Left lobe of liver (tissue), 2 donors: ENCODE data around the gene JAKMIP1. TPM values are rescaled to one million over a fixed set of nuclear protein-coding genes. Genes with fewer than 3 reads are reported as not detected.
"Not testable (repeated sequence)": the region's sequence is repeated elsewhere in the genome, so short reads cannot be mapped to it uniquely, and the experiment has no call there.

Experiments
- ATAC-seq: fragments of 200-7000 bp; cut with Tn5 transposase; one replicate; pipeline ENCODE4 v1.9.1; 2020; ENCODE audit warnings: mild to moderate bottlenecking, moderate library complexity
- DNase-seq: peaks from one replicate; pipeline ENCODE4 v3.0.0-alpha.2; 2020; ENCODE audit warnings: low spot score
- total RNA-seq: library from RNA; stranded (reverse); gene quantifications from one replicate; pipeline ENCODE4 v1.2.1, GENCODE V29; 2021
- donor health status: DM: no; HTN: no; CAD: no; lungs with moderate emphysema.
- donor health status: DM: no; HTN: yes; CAD: no.

Gene JAKMIP1
- total RNA-seq, 1 donor from 2014 or later, result not detected

DNA sequence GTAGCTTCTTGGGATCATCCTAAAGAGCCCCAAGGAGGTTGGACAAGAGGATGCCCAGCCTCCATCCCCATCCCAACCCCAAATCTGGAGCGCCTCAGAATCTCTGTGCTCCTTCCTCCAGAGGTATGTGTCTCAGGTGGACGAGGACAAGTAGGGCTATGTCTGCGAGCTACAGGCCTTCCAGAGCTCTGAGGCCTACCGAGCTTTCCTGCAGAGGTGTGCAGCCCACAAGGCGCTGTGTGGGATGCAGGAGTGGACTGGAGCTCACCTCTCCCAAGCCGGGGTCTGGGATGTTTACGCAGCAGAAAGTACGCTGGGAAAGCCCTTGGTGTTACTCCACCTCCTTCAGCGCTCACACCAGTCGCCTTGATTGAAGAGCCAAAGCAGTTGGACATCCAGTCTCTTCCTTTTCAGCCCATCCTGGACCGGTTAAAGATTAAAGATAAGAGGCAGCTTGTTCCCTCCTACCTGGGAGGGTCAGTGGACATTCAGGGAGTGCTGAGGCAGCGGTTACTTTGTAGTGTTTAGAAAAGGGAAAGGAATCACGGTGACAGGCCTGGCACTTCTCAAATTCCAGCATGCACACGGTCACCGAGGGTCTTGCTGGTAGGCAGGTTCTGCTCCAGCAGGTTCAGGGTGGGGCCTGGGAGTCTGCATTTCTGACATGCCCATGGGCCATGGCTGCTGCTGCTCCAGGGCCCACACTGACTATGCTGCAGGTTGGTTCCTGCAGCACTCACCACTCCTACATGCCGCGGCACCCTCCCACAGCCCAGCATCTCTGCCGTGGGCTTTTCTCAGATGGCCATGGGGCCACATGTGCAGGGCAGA is 29.5 kb upstream of the JAKMIP1 start:
- no peak for ATAC-seq
- no peak for DNase-seq

DNA sequence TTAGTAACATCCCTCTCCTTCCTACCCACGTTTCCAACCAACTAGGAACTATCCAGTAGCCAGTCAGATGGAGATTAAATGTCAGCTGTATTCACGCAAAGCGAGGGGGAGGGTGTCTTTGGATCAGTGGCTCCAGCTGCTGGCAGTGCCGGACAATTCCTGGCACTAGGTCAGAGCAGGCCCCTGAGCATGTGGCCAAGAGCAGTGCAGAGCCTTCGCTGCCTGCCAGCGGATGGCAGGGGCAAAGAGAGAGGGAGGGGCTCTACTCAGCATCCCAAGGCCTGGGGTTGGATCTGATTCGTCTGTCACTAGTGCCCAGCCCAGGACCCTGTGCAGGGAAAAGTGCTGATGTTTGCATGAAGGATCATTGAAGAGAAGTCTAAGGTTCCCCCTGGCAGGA is 28.7 kb upstream of the JAKMIP1 start:
- DNase-seq (no peak), ATAC-seq (no peak)

DNA sequence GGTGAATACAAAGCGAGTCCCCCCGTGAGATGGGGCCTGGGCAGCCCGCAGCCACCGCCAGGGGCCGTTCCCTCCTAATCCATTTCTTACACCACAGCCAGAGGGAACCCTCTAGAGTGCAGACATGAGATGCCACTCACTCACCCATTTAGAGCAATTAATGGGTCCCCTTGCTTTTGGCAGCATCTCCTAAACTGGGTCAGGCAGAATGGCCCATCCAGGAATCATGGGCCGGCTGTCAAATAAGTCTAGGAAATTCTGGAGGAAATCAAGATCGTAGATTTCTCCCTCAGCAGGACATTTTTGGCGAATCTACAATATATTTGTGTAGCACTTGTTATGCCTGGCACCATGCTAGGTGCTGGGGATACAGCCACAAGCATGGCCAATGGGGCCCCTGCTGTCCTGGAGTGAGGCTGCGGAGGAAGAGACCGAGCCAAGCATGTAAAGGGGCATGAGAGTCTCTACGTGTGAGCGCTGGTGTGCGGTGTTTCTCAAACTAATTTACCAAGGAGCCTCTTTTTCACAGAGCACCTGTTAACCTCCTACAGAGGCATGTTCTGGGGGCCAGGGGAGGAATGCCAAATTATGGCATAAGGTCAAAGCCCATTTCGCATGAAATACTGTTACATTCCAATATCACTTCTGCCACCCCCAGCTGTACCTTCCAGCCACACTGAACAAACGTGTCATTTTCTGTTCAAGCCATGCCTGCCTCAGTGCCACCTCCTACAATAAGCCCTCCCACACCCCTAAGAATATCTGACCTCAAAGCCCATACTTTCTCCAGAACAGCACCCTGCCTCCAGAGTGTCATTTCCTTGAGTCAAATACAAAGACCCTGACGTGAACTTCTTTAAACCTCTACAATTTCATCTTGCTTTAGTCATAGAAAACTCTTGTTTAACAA is 28.1 kb upstream of the JAKMIP1 start:
- no peak for ATAC-seq
- DNase-seq, result peak; percentile 12

DNA sequence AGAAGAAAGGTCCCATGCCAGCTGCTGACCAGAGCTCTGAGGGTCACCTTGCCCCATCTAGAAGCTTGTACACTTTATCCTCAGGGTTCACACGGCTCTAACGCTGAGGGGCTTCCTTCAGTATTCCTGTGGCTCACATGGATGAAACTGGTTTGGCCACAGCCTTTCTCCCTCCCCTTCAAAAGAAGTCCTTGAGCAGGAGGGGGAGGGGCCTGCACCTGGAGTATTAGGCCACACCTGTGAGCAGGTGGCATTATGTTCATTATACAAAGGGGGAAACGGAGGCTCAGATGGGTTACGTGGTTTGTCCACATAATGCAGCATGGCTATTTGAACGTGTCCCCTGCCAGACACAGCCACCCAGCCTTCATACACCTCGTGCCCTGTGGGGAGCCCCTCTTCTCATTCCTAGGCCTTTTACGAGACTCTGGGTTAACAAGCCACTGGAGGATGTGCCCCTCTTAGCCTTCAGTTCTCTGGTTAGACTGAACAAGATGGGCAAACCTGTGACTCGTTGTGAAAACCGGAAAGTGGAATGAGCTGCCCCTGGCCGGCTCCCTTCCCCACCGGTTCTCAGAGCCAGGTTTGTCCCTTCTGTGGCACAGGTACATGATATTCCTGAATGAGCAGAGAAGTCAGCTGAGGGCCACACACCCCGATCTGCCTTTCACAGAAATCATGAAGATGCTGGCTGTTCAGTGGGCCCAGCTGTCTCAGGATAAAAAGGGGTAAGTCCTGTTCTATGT is 27.2 kb upstream of the JAKMIP1 start:
- peak; percentile 12 for DNase-seq
- no peak for ATAC-seq

DNA sequence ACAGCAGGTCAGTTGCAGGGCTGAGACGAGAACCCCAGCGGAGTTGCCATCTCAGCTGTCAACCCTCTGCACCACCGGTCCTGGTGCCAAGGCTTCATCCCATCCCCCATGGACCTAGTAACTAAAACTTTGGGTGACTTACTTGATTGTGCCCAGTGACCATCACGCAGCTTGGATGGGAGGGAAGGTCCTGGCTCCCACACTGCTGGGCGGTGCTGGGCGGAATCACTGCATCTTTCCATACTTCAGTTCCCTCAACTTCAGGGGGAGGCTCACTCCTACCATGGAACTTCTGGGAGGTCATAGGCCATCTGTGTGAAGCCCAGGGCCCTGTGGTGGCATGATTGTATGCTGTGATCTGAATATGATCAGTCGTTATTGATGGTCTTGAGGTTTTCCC is 26.2 kb upstream of the JAKMIP1 start:
- ATAC-seq, result no peak
- no peak for DNase-seq

DNA sequence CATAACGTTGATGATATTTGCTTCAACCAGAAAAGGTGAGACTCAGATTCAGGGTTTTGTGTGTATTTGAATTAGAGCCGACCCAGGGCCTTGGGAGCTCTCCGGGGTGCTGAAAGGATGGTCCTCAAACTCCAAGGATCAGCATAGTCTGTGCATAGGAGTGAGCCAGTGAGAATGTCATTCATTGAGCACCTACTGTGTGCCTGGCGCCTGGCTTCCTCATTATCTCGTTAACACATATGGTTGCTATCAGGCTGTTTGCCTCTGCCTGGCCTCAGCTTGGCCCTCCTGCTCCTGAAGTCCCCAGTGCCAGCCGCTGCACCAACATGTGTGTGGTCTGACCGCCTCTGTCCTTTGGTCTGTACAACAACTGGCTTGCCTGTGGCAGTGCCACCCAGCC is 25.1 kb upstream of the JAKMIP1 start:
- DNase-seq (no peak), ATAC-seq (peak; percentile 52)

DNA sequence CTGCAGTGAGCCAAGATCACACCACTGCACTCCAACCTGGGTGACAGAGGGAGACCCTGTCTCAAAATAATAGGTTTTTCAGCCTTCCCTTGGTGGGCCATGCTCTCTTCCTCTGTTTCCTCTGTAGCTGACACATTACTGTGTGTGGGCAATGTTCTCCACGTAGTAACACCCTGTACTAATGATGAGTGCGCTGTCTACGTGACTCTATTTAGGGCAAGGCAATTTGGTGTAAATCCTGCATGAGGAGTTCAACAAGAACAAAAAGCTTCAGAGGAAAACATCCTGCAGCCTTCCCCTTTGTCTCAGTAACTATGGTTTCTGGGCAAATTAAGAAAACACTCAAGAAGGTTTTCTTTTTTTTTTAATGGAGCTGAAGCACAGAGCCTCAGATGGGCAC is 24.4 kb upstream of the JAKMIP1 start:
- ATAC-seq, result no peak
- no peak for DNase-seq

DNA sequence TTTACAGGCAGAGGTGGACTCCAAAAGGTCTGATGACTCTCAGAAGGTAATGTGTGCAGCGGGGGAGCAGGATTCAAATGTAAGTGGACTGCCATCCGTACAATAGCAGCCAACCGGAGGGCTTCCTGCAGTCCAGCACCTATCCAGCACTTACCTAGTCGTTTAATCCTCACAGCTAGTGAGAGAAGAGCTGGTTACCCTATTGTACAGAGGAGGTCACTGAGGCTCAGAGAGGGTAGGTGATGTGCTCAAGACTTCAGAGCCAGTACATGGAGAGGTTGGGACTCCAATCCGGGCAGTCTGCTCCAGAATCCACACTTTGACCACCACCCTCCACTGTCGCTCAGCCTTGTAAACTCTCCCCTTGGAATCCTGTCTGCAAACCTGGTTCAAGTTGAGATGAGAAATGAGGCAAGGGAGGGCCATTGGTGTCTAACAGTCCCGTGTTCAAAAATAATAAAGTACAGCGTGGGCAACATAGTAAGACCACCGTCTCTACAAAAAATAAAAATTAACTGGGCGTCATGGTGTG is 22.5 kb upstream of the JAKMIP1 start:
- DNase-seq (no peak), ATAC-seq (no peak)

DNA sequence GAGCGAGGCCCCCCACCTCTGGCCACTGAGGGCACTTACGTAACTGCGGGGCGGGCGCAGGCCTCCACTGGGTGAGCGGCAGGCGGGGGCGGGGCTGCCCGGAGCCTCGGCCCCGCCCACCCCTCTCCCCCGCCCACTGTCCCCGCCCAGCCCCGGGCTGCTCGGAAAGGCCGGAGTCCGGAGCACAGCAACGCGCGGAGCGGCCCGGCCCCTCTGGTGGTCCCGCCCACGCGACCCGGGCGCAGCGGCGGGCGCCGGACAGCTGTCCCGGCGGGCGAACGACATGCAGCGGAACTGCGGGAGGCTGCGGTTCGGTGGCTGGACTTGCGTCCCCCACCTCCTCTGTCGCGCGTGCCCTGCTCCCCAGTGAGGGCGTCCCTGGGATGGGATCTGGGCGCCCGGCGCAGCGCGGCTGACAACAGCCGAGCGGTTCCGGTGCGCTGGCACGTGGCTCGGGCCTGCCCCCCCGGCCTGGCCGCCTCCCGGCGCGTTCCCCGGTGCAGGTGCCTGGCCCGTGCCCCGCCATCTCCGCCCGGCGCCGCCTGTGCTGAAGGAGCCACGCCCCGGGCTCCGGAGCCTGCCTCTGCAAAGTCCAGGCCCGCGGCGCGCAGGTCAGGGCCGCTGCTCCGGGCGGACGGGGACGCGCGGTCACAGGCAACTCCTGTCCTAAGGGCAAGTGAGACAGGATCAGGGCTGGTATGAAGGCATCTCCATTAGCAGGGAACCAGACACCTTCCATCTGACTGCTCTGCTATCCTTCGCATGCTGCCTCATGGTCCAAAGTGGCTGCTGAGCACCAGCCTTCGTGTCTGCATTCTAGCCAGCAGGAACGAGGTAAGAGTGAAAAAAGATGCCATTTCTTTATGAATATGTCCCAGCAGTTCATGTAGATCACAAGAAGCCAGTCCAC is 21.8 kb upstream of the JAKMIP1 start:
- ATAC-seq (peak; percentile 62), DNase-seq (no peak)

DNA sequence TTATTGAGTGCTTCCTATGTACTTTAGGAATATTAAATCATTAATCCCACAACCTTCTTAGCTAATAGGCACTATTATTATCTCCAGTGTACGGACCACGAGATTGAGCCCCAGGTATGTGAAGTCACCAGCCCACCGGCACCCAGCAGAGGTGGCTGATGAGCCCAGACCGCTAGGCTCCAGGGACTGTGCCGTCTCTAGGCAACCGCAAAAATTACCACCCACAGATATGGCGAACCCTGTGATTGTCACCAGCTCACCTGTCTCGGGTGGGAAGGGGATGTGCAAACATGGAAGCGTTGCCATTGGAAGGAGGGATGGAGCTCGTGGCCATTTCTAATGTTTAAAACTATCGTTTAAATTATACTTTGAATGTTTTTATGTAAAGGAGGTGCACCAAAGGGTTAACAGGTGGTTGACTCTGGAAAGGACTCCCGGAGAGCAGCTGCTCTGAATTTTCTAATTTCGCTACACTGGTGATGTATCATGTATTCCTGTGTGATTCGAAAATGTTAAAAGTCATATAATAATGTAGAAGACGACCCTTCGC is 21.0 kb upstream of the JAKMIP1 start:
- DNase-seq (no peak), ATAC-seq (no peak)

DNA sequence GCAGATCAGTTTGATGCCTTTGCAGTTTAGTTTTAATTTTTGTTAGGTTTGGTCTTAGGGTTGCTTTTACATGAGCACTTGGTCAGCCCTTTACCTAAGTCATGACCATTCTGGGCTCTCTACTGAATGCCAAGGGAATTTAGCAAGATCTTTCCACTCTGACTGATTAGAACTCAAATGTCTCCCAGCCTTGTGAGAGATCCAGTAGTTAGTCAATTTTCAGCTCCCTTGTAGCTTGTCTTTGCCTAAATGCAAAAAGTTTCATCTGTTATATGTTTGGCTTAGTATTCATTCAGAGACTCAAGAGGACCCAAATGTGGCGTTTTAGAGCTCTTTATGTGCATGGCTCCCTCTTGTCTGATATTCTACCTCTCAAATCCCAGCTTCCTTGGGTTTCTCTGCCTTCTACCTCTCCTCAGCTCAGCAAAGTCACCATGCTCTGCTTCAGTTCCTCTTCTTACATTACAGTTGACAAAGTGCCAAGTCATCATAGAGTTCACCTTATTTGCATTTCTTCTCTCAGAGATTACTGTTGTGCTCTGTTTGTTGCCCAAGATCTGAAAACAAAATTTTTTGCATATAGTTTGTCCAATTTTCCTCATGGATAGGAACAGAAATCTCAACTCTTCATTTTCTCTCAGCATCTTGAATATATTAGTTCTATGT is 17.5 kb upstream of the JAKMIP1 start:
- no peak for ATAC-seq

DNA sequence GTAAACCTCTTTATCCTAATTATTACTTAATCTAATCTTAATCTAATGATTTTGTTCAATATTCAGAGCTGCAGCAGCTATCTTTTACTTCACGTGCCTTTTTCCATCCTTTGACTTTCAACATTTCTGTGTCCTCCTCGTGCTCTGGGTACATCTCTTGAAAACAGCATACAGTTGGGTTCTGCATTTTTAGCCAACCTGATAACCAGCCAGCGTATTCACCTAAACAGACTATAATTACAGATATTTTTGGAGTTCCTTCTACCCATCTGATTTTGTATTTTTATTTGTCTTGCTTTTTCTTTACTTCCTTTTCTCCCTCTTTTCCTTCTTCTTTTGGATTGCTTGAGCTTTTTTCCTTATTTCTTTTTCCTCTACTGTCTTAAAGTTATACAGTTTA is 16.2 kb upstream of the JAKMIP1 start:
- ATAC-seq, result no peak

More for the DNA sequence above, 17.5 kb upstream of the JAKMIP1 start:
- DNase-seq, result no peak

DNA sequence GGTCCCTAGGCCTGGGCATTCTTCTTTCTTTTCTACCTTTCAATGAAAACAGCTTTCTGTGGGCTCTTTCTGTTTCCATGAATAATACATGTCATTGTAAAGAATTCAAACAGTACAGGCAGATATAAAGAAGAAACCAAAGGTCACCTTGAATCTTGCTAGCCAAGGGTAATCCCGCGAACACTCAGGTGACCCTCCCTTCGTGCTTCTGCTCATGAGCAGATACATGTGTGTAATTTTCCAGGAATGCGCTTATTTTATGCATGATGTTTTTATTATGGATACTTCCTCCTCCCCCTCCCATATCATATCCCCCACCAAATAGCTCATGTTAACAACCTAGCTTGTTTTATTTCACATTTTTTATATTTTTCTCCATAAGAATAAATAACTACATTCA is 9.6 kb upstream of the JAKMIP1 start:
- ATAC-seq (no peak), DNase-seq (no peak)

More for the DNA sequence above, 16.2 kb upstream of the JAKMIP1 start:
- no peak for DNase-seq

DNA sequence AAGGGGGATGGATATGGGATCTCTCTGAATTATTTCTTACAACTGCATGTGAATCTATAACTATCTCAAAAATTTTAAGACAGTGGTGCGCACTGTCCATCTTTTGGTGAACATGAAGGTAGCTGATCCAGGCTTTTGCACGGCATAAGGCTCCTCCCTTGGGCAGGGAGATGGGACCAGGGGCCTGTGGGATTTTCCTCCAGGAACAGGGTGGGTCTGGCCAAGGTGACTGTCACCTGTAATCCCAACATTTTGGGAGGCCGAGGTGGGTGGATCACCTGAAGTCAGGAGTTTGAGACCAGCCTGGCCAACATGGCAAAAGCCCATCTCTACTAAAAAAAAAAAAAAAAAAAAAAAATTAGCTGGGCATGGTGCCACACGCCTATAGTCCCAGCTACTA is 8.9 kb upstream of the JAKMIP1 start:
- not testable (repeated sequence) for ATAC-seq, DNase-seq

DNA sequence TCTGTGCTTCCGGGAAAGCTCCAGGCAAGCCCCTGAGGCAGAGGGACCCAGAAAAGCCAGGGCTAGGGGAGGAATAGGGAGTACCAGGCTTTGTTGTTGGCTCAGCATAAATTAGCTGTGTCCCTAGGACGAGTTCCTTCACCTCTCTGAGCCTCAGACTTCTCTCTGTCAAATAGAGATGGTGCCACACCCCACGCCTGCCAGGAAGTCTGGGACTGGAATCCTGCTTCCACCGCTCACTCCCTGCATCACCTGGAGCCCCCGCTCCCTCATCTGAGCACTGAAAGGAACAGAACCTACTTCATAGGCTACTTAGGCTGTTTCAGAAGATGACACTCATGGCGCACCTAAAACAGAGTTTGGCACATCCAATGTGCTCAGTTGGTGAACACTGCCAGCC is 8.1 kb upstream of the JAKMIP1 start:
- ATAC-seq, result no peak

DNA sequence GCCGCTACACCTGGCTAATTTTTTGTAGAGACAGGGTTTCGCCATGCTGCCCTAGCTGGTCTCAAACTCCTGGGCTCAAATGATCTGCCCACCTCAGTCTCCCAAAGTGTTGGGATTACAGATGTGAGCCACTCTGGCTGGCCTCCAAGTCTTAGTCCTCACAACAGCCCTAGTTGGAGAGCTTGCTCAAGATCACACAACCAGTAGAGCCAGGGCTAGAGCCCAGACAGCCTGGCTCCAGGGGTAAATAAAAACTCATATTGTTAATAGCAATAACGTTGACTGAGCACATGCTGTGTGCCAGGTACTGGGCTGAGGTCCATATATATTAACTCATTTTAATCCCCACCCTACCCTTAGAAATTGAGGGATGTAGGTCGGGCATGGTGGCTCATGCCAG is 7.3 kb upstream of the JAKMIP1 start:
- no peak for ATAC-seq
- DNase-seq, result no peak

More for the DNA sequence above, 8.1 kb upstream of the JAKMIP1 start:
- no peak for DNase-seq

DNA sequence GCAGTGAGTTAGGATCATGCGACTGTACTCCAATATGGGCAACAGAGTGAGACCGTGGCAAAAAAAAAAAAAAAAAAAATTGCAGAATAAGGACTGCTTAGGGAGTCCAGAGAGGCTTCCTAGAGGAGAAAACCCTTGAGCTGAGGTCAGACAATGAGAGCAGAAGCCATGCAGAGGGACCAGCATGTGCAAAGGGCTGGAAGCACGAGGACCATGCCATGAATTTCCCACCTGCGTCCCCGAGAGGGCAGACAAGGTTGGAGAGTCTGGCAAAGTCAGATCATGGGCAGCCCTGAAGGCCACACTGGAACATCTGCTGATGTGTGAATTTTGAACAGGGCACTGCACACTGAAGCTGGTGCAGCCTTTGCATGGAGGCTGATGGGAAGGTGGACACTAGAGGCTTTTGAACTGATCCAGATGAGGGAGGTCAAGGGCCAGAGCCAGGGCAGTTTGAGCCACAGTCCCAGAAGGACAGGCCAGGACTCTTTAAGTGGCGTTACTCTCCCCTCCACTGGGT is 6.5 kb upstream of the JAKMIP1 start:
- DNase-seq (no peak), ATAC-seq (no peak)

DNA sequence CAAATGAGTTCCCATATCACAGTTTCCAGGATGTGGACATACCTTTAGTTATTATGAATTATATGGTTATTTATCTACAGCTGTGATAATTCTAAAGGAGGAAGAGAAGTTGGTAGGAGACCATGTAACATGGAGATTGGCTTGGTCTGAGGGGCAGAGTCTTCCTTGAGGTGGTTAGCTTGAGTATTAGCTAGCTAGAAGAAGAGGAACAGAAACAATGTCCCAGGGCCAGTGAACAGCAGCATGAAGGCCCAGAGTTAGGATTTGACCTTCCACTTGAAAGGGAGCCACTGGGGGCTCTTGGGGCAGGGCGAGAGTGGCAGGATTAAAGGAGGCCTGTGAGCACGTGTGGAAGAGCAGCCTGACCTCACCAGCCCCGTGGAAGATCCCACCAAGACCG is 5.6 kb upstream of the JAKMIP1 start:
- ATAC-seq (no peak), DNase-seq (no peak)

DNA sequence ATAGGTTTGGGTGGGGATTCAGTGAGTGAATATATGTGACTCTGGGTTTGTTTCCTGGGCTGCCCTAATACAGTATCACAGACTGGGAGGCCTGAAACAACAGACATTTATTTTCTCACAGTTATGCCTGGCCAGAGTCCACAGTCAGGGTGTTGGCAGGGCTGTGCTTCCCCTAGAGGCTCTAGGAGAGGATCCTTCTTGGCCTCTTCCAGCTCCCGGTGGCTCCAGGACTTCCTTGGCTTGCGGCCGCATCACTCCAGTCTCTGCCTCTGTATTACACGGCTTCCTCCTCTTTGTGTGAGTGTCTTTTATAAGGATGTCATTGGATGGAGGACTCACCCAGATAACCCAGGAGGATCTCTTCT is 5.2 kb upstream of the JAKMIP1 start:
- no peak for DNase-seq
- no peak for ATAC-seq
